Activated B cell treated with CpG ODN at 0.5 μM for 24 hours (primary cell): Measurements from ENCODE around the gene ZNF664. TPM values are rescaled to one million over a fixed set of nuclear protein-coding genes. Genes with fewer than 3 reads are reported as not detected.
A peak's percentile ranks its signal among the peaks of the same experiment; 100 is the strongest.

ENCODE experiments used
- ATAC-seq: fragments of 200-7000 bp; cut with Tn5 transposase; one replicate; pipeline ENCODE4 v1.10.0; 2021; ENCODE audit warnings: low read depth, mild to moderate bottlenecking, moderate library complexity
- CTCF ChIA-PET: fragments of 350-600 bp; sonication (Branson Sonifier 250); formaldehyde crosslinking; loops from one replicate; lab custom pipeline; 2021; ENCODE audit warnings: antibody characterized with exemption; lab: Charles Lee
- POLR2A ChIA-PET: fragments of 350-600 bp; sonication (Branson Sonifier 250); formaldehyde crosslinking; loops from one replicate; lab custom pipeline; 2021; ENCODE audit warnings: antibody characterized with exemption; lab: Charles Lee
- DNase-seq: peaks from one replicate; pipeline ENCODE4 v3.0.0; 2022
- H3K27ac Mint-ChIP-seq: one replicate; pipeline ENCODE4 v1.8.0; 2020; ENCODE audit warnings: mixed read lengths
- H3K27me3 Mint-ChIP-seq: one replicate; pipeline ENCODE4 v1.8.0; 2021; ENCODE audit warnings: mixed read lengths
- H3K36me3 Mint-ChIP-seq: one replicate; pipeline ENCODE4 v1.8.0; 2021; ENCODE audit warnings: low read depth, mixed read lengths
- H3K4me1 Mint-ChIP-seq: one replicate; pipeline ENCODE4 v1.8.0; 2021; ENCODE audit warnings: mixed read lengths
- H3K4me3 Mint-ChIP-seq: one replicate; pipeline ENCODE4 v1.8.0; 2020; ENCODE audit warnings: mild to moderate bottlenecking, mixed read lengths
- H3K9me3 Mint-ChIP-seq: one replicate; pipeline ENCODE4 v1.8.0; 2020; ENCODE audit warnings: mixed read lengths
- intact Hi-C: fragments of 100-400 bp; cut with micrococcal nuclease; formaldehyde crosslinking; loops from one replicate; pipeline ENCODE4 v1.15.1; 2024
- total RNA-seq: library from RNA; stranded (reverse); gene quantifications from 2 replicates; pipeline ENCODE4 v1.2.3, GENCODE V29; 2022
- TF ChIP-seq, protein P1 (sequence below): fragments of 200-600 bp; IDR thresholded peaks from one replicate; pipeline ENCODE4 v1.8.0; 2022; ENCODE audit warnings: antibody characterized with exemption, mild to moderate bottlenecking

Gene ZNF664
- total RNA-seq, 1 donor from 2014 or later, result 40.7 TPM

GRCh38 chr12:123929946-123930583 is 43.0 kb upstream of the ZNF664 start:
- Mint-ChIP-seq H3K9me3 (no peaks in the 10 kb centered on the region), H3K4me1 (peaks cover 12% of the 10 kb centered on the region), H3K4me3 (no peak overlapping the region), H3K27ac (no peak overlapping the region), H3K27me3 (peaks cover 18% of the 10 kb centered on the region), H3K36me3 (no peaks in the 10 kb centered on the region)
- ATAC-seq, result no peak
- intact Hi-C loops, result no loop called here
- CTCF ChIA-PET, result no interaction called here
- POLR2A ChIA-PET, result no interaction called here
- DNase-seq, result no peak
- TF ChIP-seq, protein P1, sequence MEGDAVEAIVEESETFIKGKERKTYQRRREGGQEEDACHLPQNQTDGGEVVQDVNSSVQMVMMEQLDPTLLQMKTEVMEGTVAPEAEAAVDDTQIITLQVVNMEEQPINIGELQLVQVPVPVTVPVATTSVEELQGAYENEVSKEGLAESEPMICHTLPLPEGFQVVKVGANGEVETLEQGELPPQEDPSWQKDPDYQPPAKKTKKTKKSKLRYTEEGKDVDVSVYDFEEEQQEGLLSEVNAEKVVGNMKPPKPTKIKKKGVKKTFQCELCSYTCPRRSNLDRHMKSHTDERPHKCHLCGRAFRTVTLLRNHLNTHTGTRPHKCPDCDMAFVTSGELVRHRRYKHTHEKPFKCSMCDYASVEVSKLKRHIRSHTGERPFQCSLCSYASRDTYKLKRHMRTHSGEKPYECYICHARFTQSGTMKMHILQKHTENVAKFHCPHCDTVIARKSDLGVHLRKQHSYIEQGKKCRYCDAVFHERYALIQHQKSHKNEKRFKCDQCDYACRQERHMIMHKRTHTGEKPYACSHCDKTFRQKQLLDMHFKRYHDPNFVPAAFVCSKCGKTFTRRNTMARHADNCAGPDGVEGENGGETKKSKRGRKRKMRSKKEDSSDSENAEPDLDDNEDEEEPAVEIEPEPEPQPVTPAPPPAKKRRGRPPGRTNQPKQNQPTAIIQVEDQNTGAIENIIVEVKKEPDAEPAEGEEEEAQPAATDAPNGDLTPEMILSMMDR, result no peak

- intact Hi-C loops, result no loop called here
- no peak overlapping the region for H3K4me3 Mint-ChIP-seq
- ChIA-PET CTCF (interaction anchor here (0.6 kb wide), 1 partner anchor 561 kb away, joined by 3 read pairs; no protein-coding TSS in a partner anchor), POLR2A (no interaction called here)
- TF ChIP-seq, protein P1, result no peak
- ATAC-seq (no peak), DNase-seq (no peak)
- no peak overlapping the region for H3K27ac Mint-ChIP-seq
- H3K27me3 Mint-ChIP-seq, result peaks cover 13% of the 10 kb centered on the region
- no peaks in the 10 kb centered on the region for H3K9me3 Mint-ChIP-seq
- H3K4me1 Mint-ChIP-seq, result peaks cover 12% of the 10 kb centered on the region
- H3K36me3 Mint-ChIP-seq, result peaks cover 7% of the 10 kb centered on the region
Measured at GRCh38 chr12:123931686-123932321, 41.2 kb upstream of the ZNF664 start.

DNA sequence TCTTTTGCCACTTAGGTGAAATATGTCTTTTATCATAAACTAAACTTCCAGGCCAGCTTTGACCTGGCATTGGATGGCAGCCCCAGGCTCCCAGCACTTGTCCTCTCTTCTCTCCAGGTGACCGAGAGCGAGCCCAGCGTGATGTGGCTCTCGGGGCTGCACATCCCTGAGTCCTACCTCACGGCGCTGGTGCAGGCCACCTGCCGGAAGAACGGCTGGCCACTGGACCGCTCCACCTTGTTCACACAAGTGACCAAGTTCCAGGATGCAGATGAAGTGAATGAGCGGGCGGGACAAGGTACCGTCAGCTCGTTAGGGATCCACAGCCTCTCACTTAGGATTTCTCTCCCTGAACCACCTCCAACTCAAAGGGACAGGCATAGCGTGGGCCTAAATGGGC is 39.8 kb upstream of the ZNF664 start:
- Mint-ChIP-seq H3K4me1 (peaks cover 20% of the 10 kb centered on the region), H3K36me3 (peaks cover 13% of the 10 kb centered on the region), H3K27ac (no peak overlapping the region), H3K27me3 (peaks cover 3% of the 10 kb centered on the region), H3K4me3 (no peak overlapping the region), H3K9me3 (no peaks in the 10 kb centered on the region)
- intact Hi-C loops, result no loop called here
- DNase-seq, result no peak
- TF ChIP-seq, protein P1, result no peak
- CTCF ChIA-PET, result no interaction called here
- no peak for ATAC-seq
- POLR2A ChIA-PET, result no interaction called here

GRCh38 chr12:123934016-123934620 is 38.9 kb upstream of the ZNF664 start:
- TF ChIP-seq, protein P1, result no peak
- H3K36me3 Mint-ChIP-seq, result peaks cover 13% of the 10 kb centered on the region
- no peaks in the 10 kb centered on the region for H3K9me3 Mint-ChIP-seq
- H3K27me3 Mint-ChIP-seq, result no peaks in the 10 kb centered on the region
- intact Hi-C loops, result no loop called here
- H3K4me3 Mint-ChIP-seq, result no peak overlapping the region
- CTCF ChIA-PET, result no interaction called here
- H3K27ac Mint-ChIP-seq, result no peak overlapping the region
- H3K4me1 Mint-ChIP-seq, result peaks cover 23% of the 10 kb centered on the region
- POLR2A ChIA-PET, result no interaction called here
- no peak for DNase-seq
- peak; percentile 40 for ATAC-seq

DNA sequence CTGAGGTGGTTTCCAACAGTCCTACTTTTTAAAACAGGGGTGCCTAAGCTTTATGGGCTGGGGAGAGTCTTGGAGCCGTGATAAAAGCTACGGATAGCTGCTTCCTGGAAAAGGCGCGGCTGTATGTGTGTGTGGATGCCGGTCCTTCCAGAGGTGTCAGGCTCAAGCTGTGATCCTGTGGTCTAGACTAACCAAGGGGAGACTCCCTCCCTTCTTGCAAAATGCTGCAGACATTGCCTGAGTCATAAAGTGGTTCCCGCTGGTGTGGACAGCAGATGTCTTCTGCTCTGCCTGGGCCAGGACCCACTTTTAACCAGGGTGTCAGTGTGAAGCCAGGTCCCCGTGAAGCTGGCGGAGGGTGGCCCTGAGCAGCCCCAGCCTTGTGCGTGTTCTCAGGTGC is 38.2 kb upstream of the ZNF664 start:
- POLR2A ChIA-PET, result no interaction called here
- H3K27me3 Mint-ChIP-seq, result no peaks in the 10 kb centered on the region
- peaks cover 24% of the 10 kb centered on the region for H3K4me1 Mint-ChIP-seq
- DNase-seq (no peak), ATAC-seq (no peak)
- peaks cover 13% of the 10 kb centered on the region for H3K36me3 Mint-ChIP-seq
- intact Hi-C loops, result no loop called here
- H3K9me3 Mint-ChIP-seq, result no peaks in the 10 kb centered on the region
- no peak overlapping the region for H3K4me3 Mint-ChIP-seq
- no peak overlapping the region for H3K27ac Mint-ChIP-seq
- CTCF ChIA-PET, result no interaction called here
- TF ChIP-seq, protein P1, result no peak
